HG03469 (cell line): ENCODE results near the gene VAPA.
"Not testable (repeated sequence)": the region's sequence is repeated elsewhere in the genome, so short reads cannot be mapped to it uniquely, and the experiment has no call there.

ENCODE experiments used
- ATAC-seq: cut with Tn5 transposase; IDR thresholded peaks from one replicate; pipeline ENCODE4 v1.9.1; 2021; ENCODE audit warnings: mild to moderate bottlenecking, moderate library complexity, moderate number of reproducible peaks; ENCODE audit not compliant: unreplicated experiment

VAPA gene

DNA sequence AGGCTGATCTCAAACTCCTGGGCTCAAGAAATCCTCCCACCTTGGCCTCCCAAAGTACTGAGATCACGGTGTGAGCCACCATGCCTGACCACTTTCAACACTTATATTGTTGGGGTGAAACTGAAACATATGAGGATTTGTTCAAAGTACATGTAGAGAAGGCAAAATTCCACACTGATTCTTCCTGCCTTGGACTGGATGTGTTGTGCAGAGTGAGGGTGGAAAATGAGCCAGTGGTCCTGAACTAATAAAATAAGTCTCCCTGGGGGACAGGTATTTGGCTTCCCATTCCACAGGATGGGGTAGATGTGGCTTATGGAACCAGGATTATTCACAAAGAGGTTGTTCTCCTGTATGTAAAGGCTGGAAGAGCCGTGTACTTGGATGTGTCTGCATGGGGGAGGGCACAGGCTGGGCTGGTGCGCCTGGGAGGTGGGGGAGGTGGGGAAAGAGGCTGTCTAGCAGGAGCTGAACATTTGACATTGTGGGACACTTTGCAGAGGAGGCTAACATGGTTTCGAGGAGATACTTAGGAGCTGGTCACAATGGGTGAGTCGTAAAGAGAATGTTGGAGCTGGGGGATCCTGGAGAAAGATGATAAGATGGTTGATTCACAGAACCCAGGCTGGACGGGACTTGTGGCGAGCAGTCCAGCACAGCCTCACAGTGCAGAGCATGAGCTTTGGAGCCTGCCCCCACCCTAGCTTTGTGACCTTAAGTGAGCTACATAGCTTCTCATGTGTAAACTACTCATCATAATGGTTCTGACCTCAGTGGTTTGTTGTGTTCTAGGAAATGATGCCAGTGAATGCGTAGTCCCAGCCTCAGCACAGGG, 28.4 kb upstream of the VAPA start, which contains the start of gene TXNDC2:
TXNDC2 (plus strand) TSS at position 804 of the 835 bp plus-strand sequence. CDS start 708 bp downstream, outside the sequence.
- ATAC-seq: no peak

DNA sequence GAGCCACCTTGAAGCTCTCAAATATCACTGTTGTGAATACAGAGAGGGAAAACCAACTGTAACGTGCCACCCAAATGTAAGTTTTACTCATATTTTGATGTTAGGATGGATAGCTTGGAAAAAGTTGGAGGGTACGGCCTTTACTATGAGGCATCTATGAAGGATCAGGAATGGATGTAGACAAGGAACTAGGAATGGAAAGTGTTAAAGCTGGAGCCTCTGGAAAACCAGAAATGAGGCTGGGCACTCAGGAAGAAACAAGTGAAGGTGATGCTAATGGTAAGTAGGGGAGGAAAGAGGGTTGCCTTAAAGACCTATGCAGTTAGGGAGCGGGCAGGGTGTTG, 27.8 kb upstream of the VAPA start:
- no peak for ATAC-seq

DNA sequence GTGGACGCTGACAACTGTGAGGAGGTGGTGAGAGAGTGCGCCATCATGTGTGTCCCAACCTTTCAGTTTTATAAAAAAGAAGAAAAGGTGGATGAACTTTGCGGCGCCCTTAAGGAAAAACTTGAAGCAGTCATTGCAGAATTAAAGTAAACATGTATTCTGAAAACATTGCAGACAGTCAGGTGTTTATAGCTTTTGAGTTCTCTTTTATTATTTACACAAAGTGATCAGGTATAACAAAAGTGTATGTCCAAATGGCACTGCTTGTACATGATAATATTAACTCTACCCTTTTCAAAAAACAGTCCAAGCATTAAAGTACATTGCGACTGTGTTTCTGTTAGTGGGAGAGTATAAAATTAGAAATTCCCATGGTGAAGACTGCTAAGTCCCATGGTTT, 25.8 kb upstream of the VAPA start:
- no peak for ATAC-seq

DNA sequence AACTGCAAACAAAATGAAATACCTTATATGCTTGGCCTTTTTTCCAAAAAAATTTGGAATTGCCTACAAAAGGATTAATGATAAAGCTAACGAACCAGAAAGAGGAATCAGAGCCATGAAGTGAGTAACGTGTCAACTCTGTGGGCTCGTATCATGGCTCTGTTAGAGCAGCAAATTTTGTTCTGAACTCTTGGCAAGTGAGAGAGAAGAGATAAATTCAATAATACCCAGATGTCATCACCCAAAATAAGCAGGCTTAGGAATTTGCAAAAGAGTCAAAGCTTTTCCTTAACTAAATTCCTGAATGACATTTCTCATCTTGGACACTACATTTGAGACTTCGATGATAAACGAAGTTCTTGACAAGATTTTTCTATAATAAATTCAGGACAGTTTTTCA, 23.6 kb upstream of the VAPA start:
- no peak for ATAC-seq

DNA sequence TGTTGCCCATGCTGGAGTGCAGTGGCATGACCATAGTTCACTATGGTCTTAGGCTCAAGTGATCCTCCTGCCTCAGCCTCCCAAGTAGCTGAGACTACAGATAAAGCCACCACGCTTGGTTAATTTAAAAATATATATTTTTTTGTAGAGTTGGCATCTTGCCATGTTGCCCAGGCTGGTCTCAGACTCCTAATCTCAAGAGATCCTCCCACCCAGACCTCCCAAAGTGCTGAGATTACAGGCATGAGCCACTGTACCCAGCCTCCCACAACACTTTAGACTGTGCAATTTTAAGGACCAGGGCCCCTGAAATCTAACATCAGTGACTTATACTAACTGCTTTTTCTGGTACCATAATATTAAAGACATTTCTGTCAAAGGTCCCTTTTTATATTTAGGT, 22.9 kb upstream of the VAPA start:
- ATAC-seq: no peak

DNA sequence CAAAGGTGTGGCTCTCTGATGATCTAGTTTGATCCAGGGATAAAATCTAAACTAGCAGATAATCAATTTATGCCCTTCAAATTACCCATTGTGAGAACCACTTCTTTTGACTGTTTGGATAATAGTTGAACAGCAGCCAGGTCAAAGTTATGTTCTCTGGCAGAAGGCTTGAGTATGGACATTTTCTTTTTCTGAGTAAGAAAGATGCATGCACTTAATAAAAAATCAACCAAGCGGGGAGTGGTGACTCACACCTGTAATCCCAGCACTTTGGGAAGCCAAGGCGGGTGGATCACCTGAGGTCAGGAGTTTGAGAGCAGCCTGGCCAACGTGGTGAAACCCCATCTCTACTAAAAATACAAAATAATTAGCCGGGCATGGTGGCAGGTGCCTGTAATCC, 22.3 kb upstream of the VAPA start:
- ATAC-seq: not testable (repeated sequence)

DNA sequence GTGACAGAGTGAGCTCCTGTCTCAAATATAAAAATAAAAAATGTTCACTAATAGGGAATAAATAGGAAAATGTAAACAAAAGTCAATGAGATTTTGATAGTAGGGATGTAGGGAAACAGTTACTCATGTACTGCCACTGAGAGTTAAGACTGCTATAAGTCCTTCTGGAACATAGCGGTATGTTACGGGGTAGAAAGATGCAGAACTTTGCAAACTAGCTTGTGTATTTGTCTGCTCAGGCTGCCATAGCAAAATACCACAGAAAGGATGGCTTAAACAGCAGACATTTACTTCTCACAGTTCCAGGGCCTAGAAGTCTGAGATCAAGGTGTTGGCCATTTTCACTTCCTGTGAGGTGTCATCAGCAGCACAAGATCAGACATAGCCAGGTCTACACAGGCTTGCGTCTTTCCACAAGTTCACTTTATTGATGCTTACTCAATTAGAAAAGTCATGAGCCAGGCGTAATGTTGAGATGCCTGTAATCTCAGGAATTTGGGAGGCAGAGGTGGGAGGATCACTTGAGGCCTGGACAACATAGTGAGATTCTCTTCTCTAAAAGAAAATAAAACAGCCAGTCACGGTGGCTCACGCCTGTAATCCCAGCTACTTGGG, 19.3 kb upstream of the VAPA start:
- no peak for ATAC-seq

DNA sequence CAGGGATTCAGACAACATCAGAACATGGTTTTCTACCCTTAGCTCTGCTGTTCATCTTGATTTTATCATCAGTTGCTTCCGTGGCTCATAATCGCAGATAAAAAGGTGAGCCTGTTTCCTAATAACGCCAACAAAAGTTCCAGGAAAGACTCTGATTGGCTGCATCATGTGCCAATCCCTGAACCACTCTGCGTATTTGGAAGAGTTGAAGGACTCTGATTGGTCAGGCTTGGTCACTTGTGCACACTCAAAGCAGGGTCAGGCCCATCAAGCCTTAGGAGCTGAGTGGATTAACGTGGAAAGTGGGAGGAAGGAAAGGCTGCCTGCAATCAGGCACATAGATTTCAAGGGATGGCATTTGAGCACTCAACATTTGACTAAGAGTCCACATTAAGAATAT, 16.7 kb upstream of the VAPA start:
- ATAC-seq: no peak

DNA sequence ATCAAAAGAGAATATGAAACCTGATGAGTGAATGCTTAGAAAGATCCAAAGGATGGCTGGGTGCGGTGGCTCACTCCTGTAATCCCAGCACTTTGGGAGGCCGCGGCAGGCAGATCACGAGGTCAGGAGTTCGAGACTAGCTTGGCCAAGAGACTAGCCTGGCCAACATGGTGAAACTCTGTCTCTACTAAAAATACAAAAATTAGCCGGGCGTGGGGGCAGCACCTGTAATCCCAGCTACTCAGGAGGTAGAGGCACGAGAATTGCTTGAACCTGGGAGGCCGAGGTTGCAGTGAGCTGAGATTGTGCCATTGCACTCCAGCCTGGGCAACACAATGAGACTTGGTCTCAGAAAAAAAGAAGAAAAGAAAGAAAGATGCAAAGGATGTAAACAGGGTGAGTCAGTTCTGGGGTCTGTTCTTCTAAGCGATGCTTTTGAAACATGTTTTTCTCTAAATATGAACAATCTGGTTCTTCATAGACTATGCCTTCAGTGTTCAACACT, 16.0 kb upstream of the VAPA start:
- not testable (repeated sequence) for ATAC-seq

DNA sequence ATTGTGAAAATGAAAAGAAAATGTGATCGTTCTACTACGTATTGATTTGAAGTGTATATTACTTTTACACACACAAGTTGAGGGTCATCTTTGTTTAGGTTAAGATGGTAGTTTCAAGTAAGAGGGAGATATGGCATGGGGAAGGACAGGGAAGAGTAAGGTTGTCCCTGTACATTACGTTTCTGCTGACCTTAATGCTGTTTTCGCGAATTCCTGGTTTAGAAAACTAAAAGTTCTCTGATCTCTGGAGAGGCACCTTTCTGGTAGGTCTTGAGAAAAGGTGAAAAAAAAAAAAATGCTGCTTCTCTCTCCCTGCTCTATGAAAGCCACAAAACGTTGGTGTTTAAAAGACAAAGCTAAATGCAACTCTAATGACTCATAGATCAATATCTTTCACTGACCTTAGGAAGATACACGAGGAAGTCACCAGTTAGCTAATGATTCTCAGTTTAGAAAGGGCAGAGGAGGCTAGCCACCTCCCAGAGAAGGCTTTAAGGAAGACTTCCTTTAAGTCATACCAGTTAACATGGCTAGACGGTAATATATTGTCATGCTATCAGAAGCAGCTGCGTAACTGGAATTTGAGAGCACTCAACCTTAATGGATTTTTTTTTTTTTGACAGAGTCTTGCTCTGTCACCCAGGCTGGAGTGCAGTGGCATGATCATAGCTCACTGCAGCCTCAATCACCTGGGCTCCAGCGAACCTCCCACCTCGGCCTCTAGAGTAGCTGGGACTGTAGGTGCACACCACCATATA, 14.8 kb upstream of the VAPA start:
- peak; percentile 40 for ATAC-seq

DNA sequence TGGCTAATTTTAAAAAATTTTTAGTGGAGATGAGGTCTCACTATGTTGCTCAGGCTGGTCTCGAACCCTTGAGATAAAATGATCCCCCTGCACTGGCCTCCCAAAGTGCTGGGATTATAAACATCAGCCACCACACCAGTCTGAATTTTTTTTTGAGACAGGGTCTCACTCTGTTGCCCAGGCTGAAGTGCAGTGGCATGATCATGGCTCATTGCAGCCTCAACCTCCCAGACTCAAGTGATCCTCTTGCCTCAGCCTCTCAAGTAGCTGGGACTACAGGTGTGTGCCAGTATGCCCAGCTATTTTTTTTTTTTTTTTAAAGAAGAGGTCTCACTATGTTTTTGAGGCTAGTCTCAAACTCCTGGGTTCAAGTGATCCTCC, 14.3 kb upstream of the VAPA start:
- not testable (repeated sequence) for ATAC-seq

DNA sequence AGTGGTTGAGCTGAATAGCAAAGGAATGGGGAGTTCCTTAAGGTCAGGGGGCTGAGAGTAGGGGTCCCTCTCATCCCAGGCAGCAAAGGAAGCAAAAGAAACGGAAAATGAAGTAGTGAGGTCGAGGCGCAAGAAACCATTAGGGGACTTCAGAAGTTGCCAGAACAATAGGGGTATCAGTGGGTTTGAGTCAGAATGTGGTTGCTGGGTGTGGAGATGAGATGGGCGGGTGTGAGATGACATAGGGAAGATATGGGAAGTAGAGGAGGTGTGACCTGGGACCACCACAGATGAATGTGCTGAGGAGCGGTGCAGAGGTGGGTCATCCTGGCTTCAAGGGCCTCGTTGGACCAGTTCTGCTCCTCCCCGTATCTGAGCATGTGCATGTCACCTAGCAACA, 13.1 kb upstream of the VAPA start:
- no peak for ATAC-seq

DNA sequence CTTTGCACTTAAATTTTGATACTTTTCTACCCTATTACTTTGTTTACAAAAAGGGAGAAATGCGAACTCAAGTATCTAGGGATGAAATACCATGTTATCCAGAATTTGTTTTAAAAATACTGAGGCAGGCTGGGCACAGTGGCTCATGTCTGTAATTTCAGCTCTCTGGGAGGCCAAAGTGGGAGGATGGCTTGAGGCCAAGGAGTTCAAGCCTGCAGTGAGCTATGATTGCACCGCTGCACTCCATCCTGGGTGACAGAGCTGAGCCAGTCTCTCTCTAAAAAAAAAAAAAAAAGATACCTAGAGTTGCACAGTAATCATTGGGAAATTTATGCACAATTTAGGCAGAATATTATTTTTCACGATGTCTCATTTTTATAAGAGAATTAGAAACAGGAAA, 12.4 kb upstream of the VAPA start:
- ATAC-seq: no peak

DNA sequence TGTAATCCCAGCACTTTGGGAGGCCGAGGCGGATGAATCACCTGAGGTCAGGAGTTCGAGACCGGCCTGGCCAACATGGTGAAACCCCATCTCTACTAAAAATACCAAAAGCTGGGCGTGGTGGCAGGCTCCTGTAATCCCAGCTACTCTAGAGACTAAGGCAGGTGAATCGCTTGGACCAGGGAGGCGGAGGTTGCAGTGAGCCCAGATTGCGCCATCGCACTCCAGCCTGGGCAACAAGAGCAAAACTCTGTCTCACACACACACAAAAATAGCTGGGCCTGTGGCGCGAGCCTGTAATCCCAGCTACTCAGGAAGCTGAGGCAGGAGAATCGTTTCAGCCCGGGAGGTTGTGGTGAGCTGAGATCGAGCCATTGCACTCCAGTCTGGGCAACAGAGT, 11.6 kb upstream of the VAPA start:
- ATAC-seq: not testable (repeated sequence)

DNA sequence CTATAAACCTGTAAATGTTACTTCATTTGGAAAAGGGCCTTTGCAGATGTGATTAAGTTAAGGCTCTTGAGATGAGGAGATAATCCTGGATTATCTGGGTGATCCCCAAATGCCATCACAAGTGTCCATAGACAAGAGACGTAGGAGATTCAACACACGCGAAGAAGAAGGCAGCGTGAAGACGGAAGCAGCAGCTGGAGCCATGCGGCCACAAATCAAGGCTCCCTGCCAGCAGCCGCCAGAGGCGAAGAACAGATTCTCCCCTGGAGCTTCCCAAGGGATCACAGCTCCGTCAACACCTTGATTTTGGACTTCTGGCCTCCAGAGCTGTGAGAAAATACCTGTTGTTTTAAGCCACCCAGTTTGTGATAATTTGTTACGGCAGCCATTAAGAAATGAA, 11.0 kb upstream of the VAPA start:
- no peak for ATAC-seq

DNA sequence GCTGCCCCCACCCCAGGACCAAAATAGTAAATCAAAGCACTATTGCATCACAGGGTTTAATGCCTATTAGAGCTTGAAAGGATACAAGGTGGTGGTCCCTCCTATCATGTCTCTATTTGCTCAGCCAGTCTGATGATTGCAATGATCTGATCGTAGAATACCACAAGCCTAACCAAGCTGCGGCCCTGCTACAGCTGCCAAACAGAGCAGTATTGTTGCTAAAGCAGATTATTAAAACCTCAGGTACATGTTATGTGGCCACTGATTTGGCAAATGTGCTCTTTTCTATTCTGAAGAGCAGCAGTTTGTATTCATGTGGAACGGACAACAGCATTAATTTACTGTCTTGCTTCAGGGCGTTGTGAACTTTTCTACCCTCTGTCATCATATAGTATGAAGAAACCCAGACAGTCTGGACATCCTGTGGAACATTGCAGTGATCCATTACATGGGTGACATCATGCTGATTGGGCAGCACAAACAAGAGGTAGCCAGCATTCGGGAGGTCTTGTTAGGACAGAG, 8.4 kb upstream of the VAPA start:
- no peak for ATAC-seq

DNA sequence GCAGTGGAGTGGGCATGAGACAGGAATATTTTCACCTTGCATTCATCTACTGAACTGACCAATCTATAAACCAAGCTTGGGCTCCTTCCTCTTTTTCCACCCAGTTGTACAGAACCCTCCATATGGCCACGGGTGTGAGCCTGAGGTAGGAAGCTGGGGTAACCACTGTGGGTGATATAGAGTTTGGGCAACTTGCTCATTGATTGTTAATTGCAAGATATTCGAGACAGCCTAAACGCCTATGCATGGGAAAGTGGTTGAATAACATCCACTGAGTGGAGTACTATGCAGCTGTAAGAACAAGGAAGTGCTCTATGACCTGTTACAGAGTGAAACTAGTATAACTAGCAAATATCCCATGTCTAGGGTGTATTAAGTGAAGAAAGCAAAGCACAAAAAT, 7.3 kb upstream of the VAPA start:
- ATAC-seq: no peak

DNA sequence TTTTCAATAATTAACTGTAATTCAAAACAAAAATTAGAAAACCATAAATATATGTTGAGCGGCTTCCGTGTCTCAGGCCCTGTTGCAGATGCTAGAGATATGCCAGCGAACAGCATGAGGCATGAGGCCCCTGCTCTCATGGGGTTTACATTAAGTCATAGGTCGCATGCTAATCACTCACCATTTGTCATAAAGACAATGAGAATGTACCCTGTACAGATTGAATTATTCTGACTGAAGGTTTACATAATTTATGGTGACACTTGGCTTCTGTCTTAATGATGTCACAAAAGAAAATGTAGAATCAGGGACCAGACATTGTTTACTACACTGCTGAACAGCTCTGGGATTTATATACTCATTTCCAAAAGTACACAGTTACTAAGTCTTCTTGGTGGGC, 5.9 kb upstream of the VAPA start:
- no peak for ATAC-seq

DNA sequence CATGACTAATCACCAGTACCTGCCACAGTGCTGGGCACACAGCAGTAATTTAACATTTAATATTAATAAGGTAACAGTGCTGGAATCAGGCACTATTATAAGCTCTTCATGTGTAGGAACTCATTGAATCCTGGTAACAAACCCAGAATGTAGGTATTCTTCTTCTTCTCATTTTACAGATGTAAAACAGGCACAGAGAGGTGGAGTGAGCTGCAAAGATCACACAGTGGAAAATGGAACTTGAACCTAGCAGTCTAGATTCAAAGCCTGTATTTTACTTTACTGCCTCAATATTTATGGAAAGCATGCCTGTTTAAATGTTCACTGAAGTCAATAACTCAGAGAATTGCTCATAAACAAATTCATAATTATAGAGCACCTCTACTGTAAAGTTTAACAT, 3.7 kb upstream of the VAPA start:
- no peak for ATAC-seq

DNA sequence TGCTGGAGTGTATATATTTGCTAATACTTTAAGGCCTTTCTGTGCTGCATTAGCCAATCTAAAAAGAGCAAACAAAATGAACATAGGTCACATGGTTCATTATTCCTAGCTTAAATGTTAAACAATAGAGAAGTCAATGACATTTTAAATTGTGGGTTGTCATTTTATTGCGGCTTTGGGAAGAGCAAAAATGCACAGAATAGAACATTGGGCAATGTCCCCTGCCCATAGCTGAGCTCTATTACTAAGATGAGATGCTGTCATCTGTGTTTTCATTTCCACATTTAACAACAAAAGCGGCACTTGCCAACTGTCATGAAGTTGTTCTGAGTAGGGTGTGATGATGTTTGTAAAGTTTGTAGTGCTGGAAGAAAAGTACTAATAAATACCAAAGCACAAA, 3.2 kb upstream of the VAPA start:
- ATAC-seq: no peak

DNA sequence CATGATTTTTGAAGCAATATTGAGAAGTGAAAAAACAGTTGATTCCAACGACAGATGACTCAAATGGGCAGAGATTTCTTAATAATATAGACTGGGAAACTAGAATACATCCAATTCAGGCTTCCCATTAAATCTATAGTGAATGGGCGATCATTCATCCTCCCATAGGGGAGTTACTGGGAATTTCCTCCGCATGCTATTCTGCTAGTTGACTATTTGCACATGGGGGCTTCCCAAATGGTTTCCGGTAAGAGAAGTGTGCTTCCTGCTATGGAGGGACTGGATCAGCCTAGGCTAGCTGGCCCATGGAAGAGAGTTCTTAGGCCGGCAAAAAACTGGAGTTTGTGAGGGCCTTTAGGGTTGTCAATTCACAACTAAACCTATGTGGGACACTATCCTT, 2.6 kb upstream of the VAPA start:
- no peak for ATAC-seq

DNA sequence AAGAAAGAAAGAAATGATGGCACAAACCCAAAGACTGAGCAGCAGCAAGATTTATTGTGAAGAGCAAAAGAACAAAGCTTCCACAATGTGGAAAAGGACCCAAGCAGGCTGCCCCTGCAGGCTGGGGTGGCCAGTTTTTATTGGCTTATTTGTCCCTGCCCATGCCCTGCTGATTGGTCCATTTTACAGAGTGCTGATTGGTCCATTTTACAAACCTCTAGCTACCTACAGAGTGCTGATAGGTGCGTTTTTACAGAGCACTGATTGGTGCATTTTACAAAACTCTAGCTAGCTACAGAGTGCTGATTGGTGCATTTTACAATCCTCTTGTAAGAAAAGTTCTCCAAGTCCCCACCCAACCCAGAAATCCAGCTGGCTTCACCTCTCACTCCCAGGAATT, 1.5 kb upstream of the VAPA start:
- ATAC-seq: not testable (repeated sequence)
